A673 (cell line): ENCODE data around the gene NEK6. TPM values are rescaled to one million over a fixed set of nuclear protein-coding genes. Genes with fewer than 3 reads are reported as not detected.

ENCODE experiments used
- BruUV-seq: library from RNA; stranded (reverse); fragments of 400-500 nt; replicated peaks from 2 replicates; lab custom pipeline; 2021; lab: Mats Ljungman, UMichigan
- CTCF ChIA-PET: fragments of 300-600 bp; sonication (Branson Sonifier 250); formaldehyde crosslinking; loops from one replicate; lab custom pipeline; 2022; ENCODE audit warnings: antibody characterized with exemption; lab: Charles Lee
- POLR2A ChIA-PET: fragments of 300-600 bp; sonication (Branson Sonifier 250); formaldehyde crosslinking; loops from one replicate; lab custom pipeline; 2022; ENCODE audit warnings: antibody characterized with exemption; ENCODE audit not compliant: low non-redundant PET; lab: Charles Lee
- DNase-seq: peaks from one replicate; pipeline ENCODE4 v3.0.0-alpha.2; 2015; ENCODE audit warnings: low spot score
- H3K27ac ChIP-seq: fragments of 200-600 bp; sonication (generic); 2 replicates; pipeline ENCODE4 v1.5.1; 2016; ENCODE audit warnings: mixed run types, low read depth, mild to moderate bottlenecking, mixed read lengths, antibody characterized with exemption, low read length; ENCODE audit not compliant: poor library complexity, severe bottlenecking
- H3K27me3 ChIP-seq: fragments of 200-600 bp; sonication (generic); replicated peaks from 2 replicates; pipeline ENCODE4 v1.6.1; 2017; ENCODE audit warnings: mixed run types, low read depth, mild to moderate bottlenecking, mixed read lengths, antibody characterized with exemption, low read length; ENCODE audit not compliant: insufficient read depth, poor library complexity
- H3K36me3 ChIP-seq: fragments of 200-600 bp; sonication (generic); 2 replicates; pipeline ENCODE4 v1.6.1; 2016; ENCODE audit warnings: mixed run types, mild to moderate bottlenecking, mixed read lengths, antibody characterized with exemption, low read length; ENCODE audit not compliant: insufficient read depth, poor library complexity, severe bottlenecking
- H3K4me1 ChIP-seq: fragments of 200-600 bp; sonication (generic); 2 replicates; pipeline ENCODE4 v1.6.1; 2017; ENCODE audit warnings: mixed run types, mild to moderate bottlenecking, mixed read lengths, antibody characterized with exemption, low read length; ENCODE audit not compliant: insufficient read depth, poor library complexity, severe bottlenecking
- H3K4me3 ChIP-seq: fragments of 200-600 bp; sonication (generic); 2 replicates; pipeline ENCODE4 v1.5.1; 2016; ENCODE audit warnings: low read depth, mixed run types, mild to moderate bottlenecking, mixed read lengths, low read length; ENCODE audit not compliant: poor library complexity, severe bottlenecking
- H3K9me3 ChIP-seq: fragments of 200-600 bp; sonication (generic); 2 replicates; pipeline ENCODE4 v1.6.1; 2016; ENCODE audit warnings: mixed run types, low read depth, mild to moderate bottlenecking, mixed read lengths, antibody characterized with exemption, low read length; ENCODE audit not compliant: poor library complexity, severe bottlenecking
- EZH2 ChIP-seq: fragments of 200-600 bp; sonication (generic); IDR thresholded peaks from 2 replicates; pipeline ENCODE4 v1.6.1; 2017; ENCODE audit warnings: borderline replicate concordance, low read depth, mild to moderate bottlenecking, mixed read lengths, antibody characterized with exemption, low read length; ENCODE audit not compliant: poor library complexity, severe bottlenecking
- intact Hi-C: fragments of 100-400 bp; cut with micrococcal nuclease; formaldehyde crosslinking; loops from one replicate; pipeline ENCODE4 v1.10.0; 2022; ENCODE audit not compliant: unreplicated experiment
- total RNA-seq: library from RNA; stranded (reverse); gene quantifications from 2 replicates; pipeline ENCODE4 v1.2.3, GENCODE V29; 2021
- TF ChIP-seq, protein P1 (sequence below): fragments of 300-800, 200-600 bp; sonication (generic); conservative IDR thresholded peaks from 2 replicates; pipeline ENCODE4 v1.5.1; 2017; ENCODE audit warnings: low read depth, mild to moderate bottlenecking, antibody characterized with exemption, low read length, moderate library complexity, mixed read lengths

Gene NEK6
- total RNA-seq, 1 experiment from 2014 or later: 23.3 TPM

DNA sequence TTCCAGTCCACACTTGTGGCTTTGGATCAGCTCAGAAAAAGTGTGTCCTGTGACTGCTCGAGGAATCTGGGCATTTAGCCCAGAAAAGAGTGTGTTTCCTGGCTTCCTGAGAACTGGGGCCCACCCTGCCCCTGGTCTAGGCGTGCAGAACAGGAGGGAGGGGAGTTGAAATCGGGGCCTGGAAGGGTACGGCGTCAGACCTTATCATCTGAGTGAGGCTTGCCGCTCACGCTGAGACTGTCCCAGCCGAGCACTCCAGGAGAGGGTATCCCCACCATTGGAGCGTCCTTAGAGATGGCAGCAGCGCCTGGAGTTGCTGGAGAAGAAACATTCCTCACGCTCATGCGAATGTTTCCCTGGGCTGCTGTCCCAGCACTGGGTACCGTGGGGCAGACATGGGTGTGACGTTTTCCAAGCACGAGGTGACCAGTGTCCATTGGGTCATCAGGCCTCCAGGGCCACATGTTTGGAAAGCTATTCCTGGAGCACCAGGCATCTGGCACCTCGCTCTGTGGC, 22.5 kb downstream of the NEK6 start:
- BruUV-seq: no TSS peak
- ChIA-PET CTCF (no interaction called here), POLR2A (no interaction called here)
- peak; percentile 77 for DNase-seq
- H3K9me3 ChIP-seq: no peaks in the 10 kb centered on the region
- no peaks in the 10 kb centered on the region for H3K36me3 ChIP-seq
- TF ChIP-seq, protein P1, sequence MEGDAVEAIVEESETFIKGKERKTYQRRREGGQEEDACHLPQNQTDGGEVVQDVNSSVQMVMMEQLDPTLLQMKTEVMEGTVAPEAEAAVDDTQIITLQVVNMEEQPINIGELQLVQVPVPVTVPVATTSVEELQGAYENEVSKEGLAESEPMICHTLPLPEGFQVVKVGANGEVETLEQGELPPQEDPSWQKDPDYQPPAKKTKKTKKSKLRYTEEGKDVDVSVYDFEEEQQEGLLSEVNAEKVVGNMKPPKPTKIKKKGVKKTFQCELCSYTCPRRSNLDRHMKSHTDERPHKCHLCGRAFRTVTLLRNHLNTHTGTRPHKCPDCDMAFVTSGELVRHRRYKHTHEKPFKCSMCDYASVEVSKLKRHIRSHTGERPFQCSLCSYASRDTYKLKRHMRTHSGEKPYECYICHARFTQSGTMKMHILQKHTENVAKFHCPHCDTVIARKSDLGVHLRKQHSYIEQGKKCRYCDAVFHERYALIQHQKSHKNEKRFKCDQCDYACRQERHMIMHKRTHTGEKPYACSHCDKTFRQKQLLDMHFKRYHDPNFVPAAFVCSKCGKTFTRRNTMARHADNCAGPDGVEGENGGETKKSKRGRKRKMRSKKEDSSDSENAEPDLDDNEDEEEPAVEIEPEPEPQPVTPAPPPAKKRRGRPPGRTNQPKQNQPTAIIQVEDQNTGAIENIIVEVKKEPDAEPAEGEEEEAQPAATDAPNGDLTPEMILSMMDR: no peak
- TF ChIP-seq EZH2: no peak
- no peak overlapping the region for H3K4me3 ChIP-seq
- H3K27ac ChIP-seq: peak overlapping the region; percentile 69
- H3K4me1 ChIP-seq: peaks cover 29% of the 10 kb centered on the region
- no peaks in the 10 kb centered on the region for H3K27me3 ChIP-seq
- intact Hi-C loops: no loop called here

DNA sequence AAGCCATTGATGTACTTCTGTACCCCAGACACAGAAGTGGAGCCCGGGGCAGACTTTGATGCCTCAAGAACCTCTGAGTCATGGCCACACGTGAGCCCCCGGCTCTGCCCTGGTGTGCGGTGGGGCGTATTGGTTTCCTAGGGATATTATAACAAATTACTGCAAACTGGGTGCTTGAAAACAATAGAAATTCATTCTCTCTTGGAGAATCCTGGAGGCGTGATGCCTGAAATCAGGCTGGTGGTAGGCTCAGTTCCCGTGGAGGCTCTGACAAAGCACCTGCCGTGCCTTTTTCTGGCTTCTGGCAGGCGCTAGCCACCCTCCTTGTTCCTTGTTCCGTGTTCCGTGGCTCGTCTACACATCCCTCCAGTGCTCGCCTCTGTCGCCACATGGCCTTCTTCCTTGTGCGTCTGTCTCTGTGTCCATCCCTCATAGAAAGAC, 24.2 kb downstream of the NEK6 start:
- intact Hi-C loops: no loop called here
- BruUV-seq: no TSS peak
- ChIA-PET POLR2A (no interaction called here), CTCF (no interaction called here)
- Histone ChIP-seq H3K36me3 (peaks cover 3% of the 10 kb centered on the region), H3K4me3 (no peak overlapping the region), H3K27me3 (no peaks in the 10 kb centered on the region), H3K27ac (peak overlapping the region; percentile 7), H3K4me1 (peaks cover 29% of the 10 kb centered on the region), H3K9me3 (no peaks in the 10 kb centered on the region)
- no peak for DNase-seq
- TF ChIP-seq, protein P1: no peak
- no peak for TF ChIP-seq EZH2

DNA sequence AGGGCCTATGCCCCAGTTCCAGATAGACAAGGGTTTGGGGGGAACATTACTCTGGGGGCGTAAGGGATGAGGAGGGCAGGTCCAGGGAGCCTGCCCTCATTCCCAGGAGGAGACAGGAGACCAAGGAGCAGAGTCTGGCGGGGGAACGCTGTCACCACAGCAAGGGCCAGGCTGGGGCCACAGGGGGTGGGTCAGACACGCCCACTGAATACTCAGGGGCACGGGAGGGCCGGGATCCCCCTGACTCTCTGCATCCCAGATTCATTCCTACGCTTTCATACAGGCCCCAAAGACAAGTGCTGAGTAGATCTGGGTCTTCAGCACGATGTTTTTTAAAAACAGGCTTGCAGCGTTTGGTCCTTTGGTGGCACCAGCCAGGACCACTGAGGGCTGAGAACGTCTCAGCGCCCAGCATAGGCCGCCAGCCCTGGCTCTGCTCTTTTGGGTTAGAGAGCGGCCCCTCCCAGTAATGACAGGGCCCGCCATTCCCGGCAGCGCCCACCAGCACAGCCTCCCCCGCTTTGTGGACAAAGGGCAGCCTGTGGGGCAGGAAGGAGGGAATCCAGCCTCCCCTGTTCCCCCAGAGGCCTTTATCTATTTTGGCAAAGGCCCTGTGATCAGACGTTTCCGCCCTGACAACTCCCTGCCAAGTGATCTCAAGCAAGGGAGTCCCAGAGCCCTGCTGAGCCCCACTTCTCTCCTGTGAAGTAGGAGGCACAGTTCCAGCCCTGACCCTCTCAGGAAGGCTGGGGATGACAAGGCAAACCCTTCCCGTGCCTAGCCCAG, 24.9 kb downstream of the NEK6 start:
- no TSS peak for BruUV-seq

More for the DNA sequence above, 24.9 kb downstream of the NEK6 start:
- intact Hi-C loops: no loop called here
- H3K9me3 ChIP-seq: no peaks in the 10 kb centered on the region
- H3K36me3 ChIP-seq: peaks cover 3% of the 10 kb centered on the region
- peak overlapping the region; percentile 18 for H3K27ac ChIP-seq
- ChIA-PET POLR2A (no interaction called here), CTCF (no interaction called here)
- no peaks in the 10 kb centered on the region for H3K27me3 ChIP-seq
- peaks cover 29% of the 10 kb centered on the region for H3K4me1 ChIP-seq
- peak; percentile 54 for DNase-seq
- no peak overlapping the region for H3K4me3 ChIP-seq
- TF ChIP-seq EZH2: no peak
- TF ChIP-seq, protein P1: no peak
